K562 (cell line): ENCODE measurements around the gene GRIK2. TPM values are rescaled to one million over a fixed set of nuclear protein-coding genes. Genes with fewer than 3 reads are reported as not detected.

Experiments
- ATAC-seq: fragments of 200-7000 bp; cut with Tn5 transposase; 3 replicates; pipeline ENCODE4 v1.9.1; 2020; ENCODE audit warnings: moderate library complexity
- BruUV-seq: library from RNA; stranded (reverse); fragments of 400-500 nt; replicated peaks from 2 replicates; lab custom pipeline; 2021; lab: Mats Ljungman, UMichigan
- CTCF ChIA-PET: fragments of 300-600 bp; formaldehyde crosslinking; extraction: SDS; loops from one replicate; lab custom pipeline; 2021; ENCODE audit warnings: low intra/inter-chr PET ratio; lab: Yijun Ruan, JAX
- POLR2A ChIA-PET: fragments of 300-600, 350-650 bp; sonication (Branson Sonifier 250); formaldehyde crosslinking; extraction: SDS; loops from one replicate; lab custom pipeline; 2021; ENCODE audit warnings: antibody characterized with exemption, inconsistent platforms; lab: Yijun Ruan, JAX
- DNase-seq, 4 experiments: peaks; one replicate each; pipeline versions ENCODE4 v3.0.0 to v3.0.0-alpha.2; 2011 to 2018; ENCODE audit warnings: low spot score in 3 of 4, mixed read lengths in 3 of 4; ENCODE audit errors: extremely low read depth in 1 of 4
- FAIRE-seq: peaks from 2 replicates; lab custom pipeline; 2011; peaks lifted over from hg19 to GRCh38; lab: Jason Lieb, UNC
- H2AFZ ChIP-seq: 2 replicates; pipeline ENCODE4 v1.6.0; 2011; ENCODE audit warnings: low read depth, low read length, control low read depth, inconsistent platforms
- H3K27ac ChIP-seq: fragments of 200-600 bp; 3 replicates; pipeline ENCODE4 v1.8.0; 2011; ENCODE audit warnings: low read depth, mild to moderate bottlenecking, control low read depth, inconsistent platforms, low read length, moderate library complexity, mixed read lengths; ENCODE audit errors: extremely low read depth
- H3K27me3 ChIP-seq, 2 experiments: fragments of 300-600 bp in 1 of 2; 2 replicates in 1 of 2; 3 replicates in 1 of 2; pipeline versions ENCODE4 v1.6.0 to v1.8.0; 2011; ENCODE audit warnings: inconsistent platforms in 2 of 2, low read length in 2 of 2, mild to moderate bottlenecking in 1 of 2, mixed read lengths in 1 of 2, moderate library complexity in 1 of 2; ENCODE audit not compliant: control insufficient read depth in 2 of 2, insufficient read depth in 2 of 2
- H3K36me3 ChIP-seq: fragments of 300-600 bp; 3 replicates; pipeline ENCODE4 v1.8.0; 2011; ENCODE audit warnings: mild to moderate bottlenecking, low read length, inconsistent platforms; ENCODE audit not compliant: control insufficient read depth, insufficient read depth
- H3K4me1 ChIP-seq, 2 experiments: fragments of 200-600 bp in 1 of 2; replicated peaks in 1 of 2; 2 replicates in 1 of 2; 3 replicates in 1 of 2; pipeline versions ENCODE4 v1.5.1 to v1.8.0; 2011; ENCODE audit warnings: inconsistent platforms in 2 of 2, low read length in 2 of 2, mild to moderate bottlenecking in 1 of 2, mixed read lengths in 1 of 2, moderate library complexity in 1 of 2; ENCODE audit not compliant: control insufficient read depth in 2 of 2, insufficient read depth in 2 of 2
- H3K4me2 ChIP-seq: 2 replicates; pipeline ENCODE4 v1.6.1; 2011; ENCODE audit warnings: low read length, control low read depth, inconsistent platforms, mixed read lengths; ENCODE audit not compliant: insufficient read depth
- H3K4me3 ChIP-seq: fragments of 200-600 bp; sonication (generic), shearing (Covaris generic); 2 replicates; pipeline ENCODE4 v1.5.1; 2016; ENCODE audit warnings: control low read depth, inconsistent platforms
- H3K79me2 ChIP-seq: fragments of 200-600 bp; 3 replicates; pipeline ENCODE4 v1.8.0; 2011; ENCODE audit warnings: low read length, inconsistent platforms; ENCODE audit not compliant: control insufficient read depth, insufficient read depth
- H3K9ac ChIP-seq, 2 experiments: 2 replicates each; pipeline versions ENCODE4 v1.6.0 to v1.6.1; 2011; ENCODE audit warnings: low read depth in 2 of 2, low read length in 2 of 2, control low read depth in 1 of 2, inconsistent platforms in 1 of 2, mild to moderate bottlenecking in 1 of 2, mixed read lengths in 1 of 2; ENCODE audit not compliant: insufficient read depth in 1 of 2
- H3K9me1 ChIP-seq: one replicate; pipeline ENCODE4 v1.6.0; 2011; ENCODE audit warnings: inconsistent platforms, mild to moderate bottlenecking, low read length, moderate library complexity; ENCODE audit not compliant: control insufficient read depth, insufficient read depth
- H3K9me3 ChIP-seq: replicated peaks from 2 replicates; pipeline ENCODE4 v1.5.1; 2011; ENCODE audit warnings: low read depth, low read length, inconsistent platforms; ENCODE audit not compliant: control insufficient read depth, insufficient read depth
- H4K20me1 ChIP-seq: replicated peaks from 2 replicates; pipeline ENCODE4 v1.6.1; 2011; ENCODE audit warnings: low read length, inconsistent platforms, mixed read lengths; ENCODE audit not compliant: control insufficient read depth, insufficient read depth
- BACH1 ChIP-seq: fragments of 200-800 bp; sonication (Bioruptor generic); IDR thresholded peaks from 2 replicates; pipeline ENCODE4 v1.6.1; 2016; ENCODE audit warnings: missing genetic modification characterization, missing compliant biosample characterization
- DACH1 ChIP-seq: fragments of 450-650 bp; IDR thresholded peaks from 2 replicates; pipeline ENCODE4 v1.6.1; 2018; ENCODE audit not compliant: partially characterized antibody
- EHMT2 ChIP-seq: fragments of 450-650 bp; IDR thresholded peaks from 2 replicates; pipeline ENCODE4 v1.6.1; 2018; ENCODE audit warnings: antibody characterized with exemption
- HDAC1 ChIP-seq, 2 experiments: fragments of 450-650 bp; IDR thresholded peaks; 2 replicates each; pipeline ENCODE4 v1.6.1; 2016 to 2017; ENCODE audit warnings: inconsistent platforms in 1 of 2, mild to moderate bottlenecking in 1 of 2, moderate library complexity in 1 of 2
- NFATC3 ChIP-seq: fragments of 450-650 bp; IDR thresholded peaks from 2 replicates; pipeline ENCODE4 v1.6.1; 2017; ENCODE audit warnings: mild to moderate bottlenecking
- TCFL5 ChIP-seq: fragments of 250-450 bp; sonication (Bioruptor Pico); conservative IDR thresholded peaks from 2 replicates; pipeline ENCODE4 v1.6.1; 2021; ENCODE audit warnings: mild to moderate bottlenecking, moderate library complexity, matching md5 sums
- ZEB2 ChIP-seq: fragments of 450-650 bp; IDR thresholded peaks from 2 replicates; pipeline ENCODE4 v1.6.1; 2016
- ZNF24 ChIP-seq: fragments of 450-650 bp; IDR thresholded peaks from 2 replicates; pipeline ENCODE4 v1.6.1; 2016
- ZNF699 ChIP-seq: fragments of 250-450 bp; sonication (Bioruptor Pico); IDR thresholded peaks from 2 replicates; pipeline ENCODE4 v1.8.0; 2021; ENCODE audit warnings: mild to moderate bottlenecking, moderate library complexity; ENCODE audit not compliant: insufficient replicate concordance
- WGBS: fragments of 100-300 bp; shearing (Covaris generic); methylation state at CpG from one replicate; pipeline ENCODE4 v1.1.6; 2016; ENCODE audit warnings: low coverage, mixed read lengths; ENCODE audit not compliant: insufficient coverage; ENCODE audit errors: missing lambda C conversion rate; 5-methylcytosine and 5-hydroxymethylcytosine counted together
- in situ Hi-C: fragments of 300-500 bp; cut with MboI; formaldehyde crosslinking; loops from 4 replicates; pipeline ENCODE4 v1.15.0; 2018; ENCODE audit warnings: inconsistent platforms, mixed read lengths
- intact Hi-C: fragments of 100-400 bp; cut with micrococcal nuclease; formaldehyde crosslinking; loops from 2 replicates; pipeline ENCODE4 v1.14.2; 2022
- polyA plus RNA-seq, 8 experiments: library from polyadenylated mRNA; depleted of rRNA in 4 of 8; stranded (reverse) in 5 of 8; unstranded in 3 of 8; fragments of >200 nt; fragmentation: Nextera tagmentation in 2 of 8; fragmentation: Illumina TruSeq in 1 of 8; extraction: Ambion mirVana in 2 of 8; extraction: Trizol in 1 of 8; gene quantifications; 2 replicates each; pipeline versions ENCODE4 v1.2.1 to v1.2.3, GENCODE V29; 2011 to 2014; ENCODE audit warnings: inconsistent platforms in 1 of 8, missing spikeins in 1 of 8
- total RNA-seq, 7 experiments: library from RNA; depleted of rRNA in 6 of 7; stranded (reverse); fragments of >200 nt in 6 of 7; fragmentation: Illumina TruSeq in 2 of 7; extraction: Trizol in 2 of 7; gene quantifications; 2 replicates each; pipeline versions ENCODE4 v1.2.1 to v1.2.3, GENCODE V29; 2011 to 2021; ENCODE audit warnings: low replicate concordance in 1 of 7
- TF ChIP-seq, protein P1 (sequence below): fragments of 450-650 bp; formaldehyde crosslinking; IDR thresholded peaks from 2 replicates; pipeline ENCODE4 v1.4.0; 2022; ENCODE audit warnings: missing genetic modification characterization
- TF ChIP-seq, protein P2 (sequence below): fragments of 450-650 bp; IDR thresholded peaks from 2 replicates; pipeline ENCODE4 v1.6.1; 2017; ENCODE audit warnings: antibody characterized with exemption, mild to moderate bottlenecking
- TF ChIP-seq, protein P3 (sequence below): fragments of 450-650 bp; IDR thresholded peaks from 2 replicates; pipeline ENCODE4 v1.6.1; 2017; ENCODE audit warnings: antibody characterized with exemption

The GRIK2 gene
- total and polyA plus RNA-seq, 9 of the 15 experiments (the other 6 are each of a cell fraction or from before 2014, with no cell fraction given), result not detected

DNA sequence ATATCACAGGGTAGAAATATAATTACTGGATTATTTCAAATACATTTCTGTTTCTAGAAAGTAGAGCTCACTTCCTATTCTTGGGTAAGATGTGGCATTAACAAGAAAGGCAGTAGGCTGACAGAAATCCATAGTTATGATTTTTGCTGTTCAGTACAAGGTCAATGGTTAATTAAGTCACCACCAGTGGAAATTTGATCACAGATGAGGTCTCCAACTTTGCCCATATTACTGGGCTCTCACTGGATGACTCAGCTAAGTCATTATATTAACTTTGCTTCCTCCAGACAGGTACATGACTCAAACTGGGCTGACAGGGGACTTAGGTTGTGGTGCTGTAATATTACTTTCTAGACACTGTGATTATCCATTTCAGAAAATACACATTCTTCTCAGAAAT lies 212.4 kb downstream of the GRIK2 start (continued):
- no peak for TF ChIP-seq HDAC1 (IDR thresholded peaks at IDR 0.05)
- no peak for TF ChIP-seq EHMT2
- TF ChIP-seq TCFL5 (CRISPR knock-in tag), result no peak
- TF ChIP-seq, all 486 proteins: peak for 0

DNA sequence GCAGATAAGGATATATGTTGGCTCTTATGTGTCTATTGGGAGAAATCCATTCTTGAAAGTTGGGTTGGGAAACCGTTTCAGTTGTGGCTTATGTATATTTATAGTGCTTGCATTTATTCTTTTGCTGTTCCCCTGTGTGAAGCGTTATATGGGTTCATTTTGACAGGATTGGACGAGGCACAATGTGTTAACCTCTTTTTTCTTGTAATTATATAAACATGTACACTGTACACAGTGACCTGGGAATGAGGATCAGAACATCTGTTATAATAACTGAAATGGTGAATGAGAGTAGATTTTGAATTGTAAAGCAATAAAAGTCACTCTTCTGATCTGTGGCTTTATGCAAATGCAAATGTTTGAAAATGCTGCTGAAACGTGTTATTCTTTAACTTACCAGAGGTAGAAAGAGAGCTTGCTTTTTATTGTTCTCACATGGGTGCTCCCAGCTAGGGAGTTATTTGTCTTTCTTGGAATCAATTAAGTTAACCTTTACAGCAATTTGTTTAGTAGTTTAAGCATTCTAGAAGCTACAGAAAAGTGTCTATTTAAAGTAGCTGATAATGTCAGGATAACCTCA lies 213.7 kb downstream of the GRIK2 start:
- Histone ChIP-seq H3K36me3 (no peaks in the 10 kb centered on the region), H3K4me3 (no peak overlapping the region), H2AFZ (no peak overlapping the region), H3K9me3 (no peaks in the 10 kb centered on the region), H3K4me1 (no peaks in the 10 kb centered on the region), H3K79me2 (no peaks in the 10 kb centered on the region), H3K4me2 (no peak overlapping the region), H3K27ac (no peak overlapping the region), H3K9me1 (no peaks in the 10 kb centered on the region), H3K9ac (no peak overlapping the region), H3K27me3 (no peaks in the 10 kb centered on the region), H4K20me1 (no peaks in the 10 kb centered on the region)
- ChIA-PET POLR2A (no interaction called here), CTCF (no interaction called here)
- no peak for FAIRE-seq
- no peak for DNase-seq
- ATAC-seq, result no peak
- TF ChIP-seq BACH1 (tag), result no peak
- no peak for TF ChIP-seq NFATC3
- TF ChIP-seq, protein P1, sequence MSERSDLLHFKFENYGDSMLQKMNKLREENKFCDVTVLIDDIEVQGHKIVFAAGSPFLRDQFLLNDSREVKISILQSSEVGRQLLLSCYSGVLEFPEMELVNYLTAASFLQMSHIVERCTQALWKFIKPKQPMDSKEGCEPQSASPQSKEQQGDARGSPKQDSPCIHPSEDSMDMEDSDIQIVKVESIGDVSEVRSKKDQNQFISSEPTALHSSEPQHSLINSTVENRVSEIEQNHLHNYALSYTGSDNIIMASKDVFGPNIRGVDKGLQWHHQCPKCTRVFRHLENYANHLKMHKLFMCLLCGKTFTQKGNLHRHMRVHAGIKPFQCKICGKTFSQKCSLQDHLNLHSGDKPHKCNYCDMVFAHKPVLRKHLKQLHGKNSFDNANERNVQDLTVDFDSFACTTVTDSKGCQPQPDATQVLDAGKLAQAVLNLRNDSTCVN (CRISPR knock-in tag), result no peak
- TF ChIP-seq ZEB2, result no peak
- TF ChIP-seq, protein P2, sequence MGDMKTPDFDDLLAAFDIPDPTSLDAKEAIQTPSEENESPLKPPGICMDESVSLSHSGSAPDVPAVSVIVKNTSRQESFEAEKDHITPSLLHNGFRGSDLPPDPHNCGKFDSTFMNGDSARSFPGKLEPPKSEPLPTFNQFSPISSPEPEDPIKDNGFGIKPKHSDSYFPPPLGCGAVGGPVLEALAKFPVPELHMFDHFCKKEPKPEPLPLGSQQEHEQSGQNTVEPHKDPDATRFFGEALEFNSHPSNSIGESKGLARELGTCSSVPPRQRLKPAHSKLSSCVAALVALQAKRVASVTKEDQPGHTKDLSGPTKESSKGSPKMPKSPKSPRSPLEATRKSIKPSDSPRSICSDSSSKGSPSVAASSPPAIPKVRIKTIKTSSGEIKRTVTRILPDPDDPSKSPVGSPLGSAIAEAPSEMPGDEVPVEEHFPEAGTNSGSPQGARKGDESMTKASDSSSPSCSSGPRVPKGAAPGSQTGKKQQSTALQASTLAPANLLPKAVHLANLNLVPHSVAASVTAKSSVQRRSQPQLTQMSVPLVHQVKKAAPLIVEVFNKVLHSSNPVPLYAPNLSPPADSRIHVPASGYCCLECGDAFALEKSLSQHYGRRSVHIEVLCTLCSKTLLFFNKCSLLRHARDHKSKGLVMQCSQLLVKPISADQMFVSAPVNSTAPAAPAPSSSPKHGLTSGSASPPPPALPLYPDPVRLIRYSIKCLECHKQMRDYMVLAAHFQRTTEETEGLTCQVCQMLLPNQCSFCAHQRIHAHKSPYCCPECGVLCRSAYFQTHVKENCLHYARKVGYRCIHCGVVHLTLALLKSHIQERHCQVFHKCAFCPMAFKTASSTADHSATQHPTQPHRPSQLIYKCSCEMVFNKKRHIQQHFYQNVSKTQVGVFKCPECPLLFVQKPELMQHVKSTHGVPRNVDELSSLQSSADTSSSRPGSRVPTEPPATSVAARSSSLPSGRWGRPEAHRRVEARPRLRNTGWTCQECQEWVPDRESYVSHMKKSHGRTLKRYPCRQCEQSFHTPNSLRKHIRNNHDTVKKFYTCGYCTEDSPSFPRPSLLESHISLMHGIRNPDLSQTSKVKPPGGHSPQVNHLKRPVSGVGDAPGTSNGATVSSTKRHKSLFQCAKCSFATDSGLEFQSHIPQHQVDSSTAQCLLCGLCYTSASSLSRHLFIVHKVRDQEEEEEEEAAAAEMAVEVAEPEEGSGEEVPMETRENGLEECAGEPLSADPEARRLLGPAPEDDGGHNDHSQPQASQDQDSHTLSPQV, result no peak
- TF ChIP-seq, protein P3, sequence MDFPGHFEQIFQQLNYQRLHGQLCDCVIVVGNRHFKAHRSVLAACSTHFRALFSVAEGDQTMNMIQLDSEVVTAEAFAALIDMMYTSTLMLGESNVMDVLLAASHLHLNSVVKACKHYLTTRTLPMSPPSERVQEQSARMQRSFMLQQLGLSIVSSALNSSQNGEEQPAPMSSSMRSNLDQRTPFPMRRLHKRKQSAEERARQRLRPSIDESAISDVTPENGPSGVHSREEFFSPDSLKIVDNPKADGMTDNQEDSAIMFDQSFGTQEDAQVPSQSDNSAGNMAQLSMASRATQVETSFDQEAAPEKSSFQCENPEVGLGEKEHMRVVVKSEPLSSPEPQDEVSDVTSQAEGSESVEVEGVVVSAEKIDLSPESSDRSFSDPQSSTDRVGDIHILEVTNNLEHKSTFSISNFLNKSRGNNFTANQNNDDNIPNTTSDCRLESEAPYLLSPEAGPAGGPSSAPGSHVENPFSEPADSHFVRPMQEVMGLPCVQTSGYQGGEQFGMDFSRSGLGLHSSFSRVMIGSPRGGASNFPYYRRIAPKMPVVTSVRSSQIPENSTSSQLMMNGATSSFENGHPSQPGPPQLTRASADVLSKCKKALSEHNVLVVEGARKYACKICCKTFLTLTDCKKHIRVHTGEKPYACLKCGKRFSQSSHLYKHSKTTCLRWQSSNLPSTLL, result no peak
- TF ChIP-seq ZNF24, result no peak
- no peak for TF ChIP-seq ZNF699 (CRISPR knock-in tag)
- TF ChIP-seq DACH1, result no peak
- no TSS peak for BruUV-seq
- 0% methylated on average over 4 of the region's 4 CpGs for WGBS
- in situ Hi-C loops (no loop called here), intact Hi-C loops (no loop called here)
